T-cell (primary cell): ENCODE measurements around the gene CSNK1E. TPM values are rescaled to one million over a fixed set of nuclear protein-coding genes. Genes with fewer than 3 reads are reported as not detected.

ENCODE experiments used
- ATAC-seq, 4 experiments: fragments of 200-7000 bp in 3 of 4; fragments of 150-1000 bp in 1 of 4; cut with Tn5 transposase; replicated peaks in 1 of 4; 1 replicate in 3 of 4; 2 replicates in 1 of 4; pipeline ENCODE4 v1.10.0; 2021; ENCODE audit warnings: moderate library complexity in 3 of 4, mild to moderate bottlenecking in 2 of 4, moderate number of reproducible peaks in 1 of 4
- CTCF ChIA-PET, 2 donors: fragments of 300-600 bp; sonication (Branson Sonifier 250); formaldehyde crosslinking; loops; one replicate each; lab custom pipeline; 2022; ENCODE audit warnings: antibody characterized with exemption in 2 of 2; lab: Charles Lee
- POLR2A ChIA-PET, 2 donors: fragments of 300-600 bp; sonication (Branson Sonifier 250); formaldehyde crosslinking; loops; one replicate each; lab custom pipeline; 2022; ENCODE audit warnings: antibody characterized with exemption in 2 of 2; lab: Charles Lee
- DNase-seq, 35 experiments: peaks; one replicate each; pipeline versions ENCODE4 v3.0.0 to v3.0.0-alpha.2; 2013 to 2023
- H3K27ac ChIP-seq: one replicate; pipeline ENCODE4 v1.5.1; 2013; ENCODE audit warnings: low read length
- H3K27me3 ChIP-seq, 2 experiments: replicated peaks in 1 of 2; 1 replicate in 1 of 2; 2 replicates in 1 of 2; pipeline versions ENCODE4 v1.6.1 to v1.7.0; 2013; ENCODE audit warnings: low read length in 1 of 2, mixed read lengths in 1 of 2; ENCODE audit not compliant: control insufficient read depth in 2 of 2, insufficient read depth in 2 of 2; ENCODE audit errors: extremely low read depth in 1 of 2
- H3K36me3 ChIP-seq, 2 donors: 1 replicate in 1 of 2; 2 replicates in 1 of 2; pipeline versions ENCODE4 v1.6.1 to v1.7.0; 2013; ENCODE audit warnings: low read length in 1 of 2; ENCODE audit not compliant: control insufficient read depth in 2 of 2, insufficient read depth in 1 of 2; ENCODE audit errors: extremely low read depth in 1 of 2
- H3K4me1 ChIP-seq, 2 experiments: 1 replicate in 1 of 2; 2 replicates in 1 of 2; pipeline versions ENCODE4 v1.6.1 to v1.7.0; 2013; ENCODE audit warnings: low read length in 2 of 2, mixed read lengths in 1 of 2; ENCODE audit not compliant: insufficient read depth in 2 of 2, control insufficient read depth in 1 of 2; ENCODE audit errors: extremely low read depth in 1 of 2
- H3K4me3 ChIP-seq, 2 donors: 1 replicate in 1 of 2; 2 replicates in 1 of 2; pipeline versions ENCODE4 v1.5.1 to v1.7.0; 2013; ENCODE audit warnings: mild to moderate bottlenecking in 2 of 2, low read length in 1 of 2, moderate library complexity in 1 of 2; ENCODE audit not compliant: control insufficient read depth in 1 of 2; ENCODE audit errors: extremely low read depth in 1 of 2
- H3K9me3 ChIP-seq: 2 replicates; pipeline ENCODE4 v1.7.0; 2013
- H3K27ac Mint-ChIP-seq, 2 donors: one replicate each; pipeline ENCODE4 v1.8.0; 2020 to 2021; ENCODE audit warnings: mild to moderate bottlenecking in 2 of 2, mixed read lengths in 2 of 2
- H3K27me3 Mint-ChIP-seq, 2 donors: one replicate each; pipeline ENCODE4 v1.8.0; 2021 to 2022; ENCODE audit warnings: mixed read lengths in 2 of 2
- H3K36me3 Mint-ChIP-seq: one replicate; pipeline ENCODE4 v1.8.0; 2021; ENCODE audit warnings: mixed read lengths
- H3K4me1 Mint-ChIP-seq, 3 donors: one replicate each; pipeline ENCODE4 v1.8.0; 2020 to 2022; ENCODE audit warnings: mixed read lengths in 3 of 3, mild to moderate bottlenecking in 1 of 3
- H3K4me3 Mint-ChIP-seq, 3 donors: one replicate each; pipeline ENCODE4 v1.8.0; 2020 to 2022; ENCODE audit warnings: mild to moderate bottlenecking in 3 of 3, mixed read lengths in 3 of 3, moderate library complexity in 3 of 3
- H3K9me3 Mint-ChIP-seq, 3 donors: one replicate each; pipeline ENCODE4 v1.8.0; 2020 to 2022; ENCODE audit warnings: mixed read lengths in 3 of 3
- WGBS: methylation state at CpG from one replicate; pipeline ENCODE4 v1.1.5; 2013; ENCODE audit warnings: missing lambda C conversion rate; ENCODE audit not compliant: insufficient coverage; 5-methylcytosine and 5-hydroxymethylcytosine counted together
- total RNA-seq, 35 experiments: library from RNA in 6 of 35; stranded (reverse) in 6 of 35; fragments of 120-200 nt in 1 of 35; gene quantifications; one replicate each; pipeline versions ENCODE4 v1.2.1 to v1.2.4 and lab custom pipeline; 2013 to 2026

Gene CSNK1E
- total RNA-seq, 5 donors from 2014 or later (not counting 1 experiment from before 2014, with no cell fraction given): 105 to 142 (median 115) TPM

- H3K9me3 Mint-ChIP-seq: no peaks in the 10 kb centered on the region
- peaks cover 2 to 10% of the 10 kb centered on the region in 2 experiments for H3K4me1 ChIP-seq
- peaks cover 0 to 5% (median 3%) of the 10 kb centered on the region in 3 donors for H3K4me1 Mint-ChIP-seq
- H3K27ac Mint-ChIP-seq: no peak overlapping the region
- no peak overlapping the region for H3K27ac ChIP-seq
- DNase-seq: no peak
- no peak for ATAC-seq
- H3K36me3 Mint-ChIP-seq: no peaks in the 10 kb centered on the region
- peaks cover 2 to 44% of the 10 kb centered on the region in 2 experiments for H3K27me3 ChIP-seq
- ChIA-PET CTCF (interaction anchor here in 1 of 2 donors (0.6 kb wide), 1 partner anchor 289 kb away, joined by 3 read pairs; no protein-coding TSS in a partner anchor), POLR2A (no interaction called here)
- peaks cover 6 to 16% of the 10 kb centered on the region in 2 donors for H3K27me3 Mint-ChIP-seq
- peak overlapping the region in 1 of 2 donors; percentile 55 for H3K4me3 ChIP-seq
- no peaks in the 10 kb centered on the region for H3K36me3 ChIP-seq
- no peaks in the 10 kb centered on the region for H3K9me3 ChIP-seq
- peak overlapping the region; percentile 66 to 71 (median 71) for H3K4me3 Mint-ChIP-seq
- WGBS: 78% methylated on average over 5 of the region's 9 CpGs
These were observed 19.5 kb upstream of the CSNK1E start for GRCh38 chr22:38336699-38337098.

GRCh38 chr22:38335077-38335476 lies 17.8 kb upstream of the CSNK1E start:
- CTCF ChIA-PET: no interaction called here
- H3K4me1 ChIP-seq: peaks cover 2 to 10% of the 10 kb centered on the region in 2 experiments
- H3K9me3 ChIP-seq: no peaks in the 10 kb centered on the region
- no peak overlapping the region for H3K27ac ChIP-seq
- POLR2A ChIA-PET: no interaction called here
- 95% methylated on average over 2 of the region's 3 CpGs for WGBS
- Mint-ChIP-seq H3K9me3 (no peaks in the 10 kb centered on the region), H3K27me3 (peaks cover 6 to 16% of the 10 kb centered on the region in 2 donors), H3K4me1 (peaks cover 0 to 5% (median 3%) of the 10 kb centered on the region in 3 donors), H3K36me3 (no peaks in the 10 kb centered on the region), H3K27ac (no peak overlapping the region), H3K4me3 (peak overlapping the region in 2 of 3 donors; percentile 51 to 58)
- H3K27me3 ChIP-seq: peaks cover 2 to 44% of the 10 kb centered on the region in 2 experiments
- no peak overlapping the region for H3K4me3 ChIP-seq
- ATAC-seq: no peak
- DNase-seq: no peak
- no peaks in the 10 kb centered on the region for H3K36me3 ChIP-seq

GRCh38 chr22:38327805-38328204 lies 10.6 kb upstream of the CSNK1E start:
- ChIA-PET CTCF (no interaction called here), POLR2A (interaction anchor here in 1 of 2 donors (0.7 kb wide), 1 partner anchor 665 kb away, joined by 3 read pairs; no protein-coding TSS in a partner anchor)
- Mint-ChIP-seq H3K4me1 (peaks cover 4 to 5% (median 4%) of the 10 kb centered on the region in 3 donors), H3K9me3 (no peaks in the 10 kb centered on the region), H3K27ac (peak overlapping the region in 1 of 2 donors; percentile 74), H3K36me3 (no peaks in the 10 kb centered on the region), H3K4me3 (peak overlapping the region in 2 of 3 donors; percentile 15 to 26), H3K27me3 (peaks cover 4 to 7% of the 10 kb centered on the region in 2 donors)
- H3K4me1 ChIP-seq: peaks cover 0 to 11% of the 10 kb centered on the region in 2 experiments
- no peaks in the 10 kb centered on the region for H3K36me3 ChIP-seq
- no peaks in the 10 kb centered on the region for H3K9me3 ChIP-seq
- peak overlapping the region in 1 of 2 donors; percentile 10 for H3K4me3 ChIP-seq
- 70% methylated on average over 9 of the region's 16 CpGs for WGBS
- no peak overlapping the region for H3K27ac ChIP-seq
- DNase-seq (peak in 1 of 35 experiments; percentile 30), ATAC-seq (peak in 2 of 4 experiments; percentile 15 to 67)
- H3K27me3 ChIP-seq: peaks cover 0 to 18% of the 10 kb centered on the region in 2 experiments

- Mint-ChIP-seq H3K36me3 (no peaks in the 10 kb centered on the region), H3K27me3 (peaks cover 4 to 7% of the 10 kb centered on the region in 2 donors), H3K4me3 (peak overlapping the region in 2 of 3 donors; percentile 15 to 26), H3K4me1 (peaks cover 4 to 5% (median 4%) of the 10 kb centered on the region in 3 donors), H3K27ac (peak overlapping the region in 1 of 2 donors; percentile 74), H3K9me3 (no peaks in the 10 kb centered on the region)
- 68% methylated on average over 6 of the region's 7 CpGs for WGBS
- ATAC-seq (no peak), DNase-seq (no peak)
- H3K27ac ChIP-seq: no peak overlapping the region
- ChIA-PET POLR2A (interaction anchor here in 1 of 2 donors (0.5 kb wide), 1 partner anchor 120 kb away, joined by 5 read pairs; no protein-coding TSS in a partner anchor), CTCF (no interaction called here)
- no peaks in the 10 kb centered on the region for H3K9me3 ChIP-seq
- H3K4me3 ChIP-seq: peak overlapping the region in 1 of 2 donors; percentile 10
- peaks cover 0 to 11% of the 10 kb centered on the region in 2 experiments for H3K4me1 ChIP-seq
- no peaks in the 10 kb centered on the region for H3K36me3 ChIP-seq
- H3K27me3 ChIP-seq: peaks cover 0 to 16% of the 10 kb centered on the region in 2 experiments
These were observed 10.2 kb upstream of the CSNK1E start for GRCh38 chr22:38327396-38327795.

- Mint-ChIP-seq H3K4me3 (no peak overlapping the region), H3K4me1 (peaks cover 4 to 5% (median 4%) of the 10 kb centered on the region in 3 donors), H3K9me3 (no peaks in the 10 kb centered on the region), H3K27ac (no peak overlapping the region), H3K27me3 (peaks cover 4 to 7% of the 10 kb centered on the region in 2 donors), H3K36me3 (no peaks in the 10 kb centered on the region)
- ChIA-PET POLR2A (no interaction called here), CTCF (no interaction called here)
- WGBS: 100% methylated on average over 2 of the region's 6 CpGs
- Histone ChIP-seq H3K4me1 (peaks cover 0 to 11% of the 10 kb centered on the region in 2 experiments), H3K36me3 (no peaks in the 10 kb centered on the region), H3K27me3 (peaks cover 0 to 16% of the 10 kb centered on the region in 2 experiments), H3K27ac (no peak overlapping the region), H3K9me3 (no peaks in the 10 kb centered on the region), H3K4me3 (no peak overlapping the region)
- DNase-seq (no peak), ATAC-seq (no peak)
These were observed 8.4 kb upstream of the CSNK1E start for GRCh38 chr22:38325587-38325986.

- Mint-ChIP-seq H3K4me1 (peaks cover 7 to 9% (median 8%) of the 10 kb centered on the region in 3 donors), H3K36me3 (no peaks in the 10 kb centered on the region), H3K4me3 (no peak overlapping the region), H3K27ac (no peak overlapping the region), H3K27me3 (no peaks in the 10 kb centered on the region), H3K9me3 (no peaks in the 10 kb centered on the region)
- WGBS: 84% methylated on average over 5 of the region's 11 CpGs
- H3K9me3 ChIP-seq: no peaks in the 10 kb centered on the region
- POLR2A ChIA-PET: no interaction called here
- ATAC-seq: no peak
- DNase-seq: no peak
- CTCF ChIA-PET: no interaction called here
- peaks cover 2 to 19% of the 10 kb centered on the region in 2 experiments for H3K4me1 ChIP-seq
- no peak overlapping the region for H3K27ac ChIP-seq
- no peak overlapping the region for H3K4me3 ChIP-seq
- H3K27me3 ChIP-seq: no peaks in the 10 kb centered on the region
- no peaks in the 10 kb centered on the region for H3K36me3 ChIP-seq
These were observed 3.6 kb upstream of the CSNK1E start for GRCh38 chr22:38320605-38321402.
